Testis (tissue), 2 donors: Measurements from ENCODE around the gene CADM1.

Source experiments
- CTCF ChIP-seq, 3 experiments: fragments of 450-650 bp in 2 of 3; fragments of 200-600 bp in 1 of 3; sonication (generic) in 1 of 3; IDR thresholded peaks; one replicate each; pipeline ENCODE4 v1.5.1; 2016 to 2019; ENCODE audit warnings: antibody characterized with exemption in 3 of 3, mild to moderate bottlenecking in 2 of 3, moderate library complexity in 1 of 3
- POLR2A ChIP-seq: fragments of 450-650 bp; IDR thresholded peaks from one replicate; pipeline ENCODE4 v1.6.1; 2017; ENCODE audit warnings: antibody characterized with exemption, mild to moderate bottlenecking, moderate library complexity

DNA sequence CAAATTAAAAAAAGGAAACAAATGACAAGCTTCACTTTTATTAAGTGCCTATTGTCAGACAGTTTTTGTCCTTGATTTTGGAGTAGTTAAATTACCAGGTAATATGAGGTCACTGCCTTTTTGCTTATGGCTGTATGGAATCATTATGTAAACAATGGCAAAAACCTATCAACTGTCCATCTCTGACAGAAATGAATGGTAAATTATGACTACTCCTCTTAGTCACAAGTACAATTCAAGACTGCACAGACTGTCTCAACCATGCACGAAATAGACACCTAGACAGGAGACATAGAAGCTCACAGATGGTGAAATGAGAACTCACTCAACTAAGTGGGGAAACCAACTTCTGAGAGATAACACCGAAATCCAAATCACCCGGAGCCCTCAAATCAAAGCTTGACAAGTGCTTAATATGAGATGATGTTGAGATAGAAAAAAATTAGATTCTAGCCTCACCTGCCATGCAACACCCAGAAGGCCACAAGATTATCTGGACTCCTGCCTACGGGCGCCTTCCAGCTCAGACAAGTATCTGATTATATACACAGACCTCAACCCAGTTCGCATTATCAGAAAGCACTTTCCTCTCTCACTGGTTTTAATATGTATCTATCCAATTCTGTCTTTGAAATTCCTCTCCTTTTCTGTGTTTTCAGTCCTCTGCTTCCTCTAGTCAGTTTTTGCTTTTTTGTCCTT, 199.3 kb downstream of the CADM1 start:
- TF ChIP-seq CTCF (IDR thresholded peaks at IDR 0.05) = no peak
- TF ChIP-seq POLR2A = no peak
